HepG2 (cell line): Measurements from ENCODE around the gene SPACDR. TPM values are rescaled to one million over a fixed set of nuclear protein-coding genes. Genes with fewer than 3 reads are reported as not detected.

Experiments
- CENPT ChIP-seq: sonication (generic); formaldehyde crosslinking; IDR thresholded peaks from 2 replicates; pipeline ENCODE4 v1.8.0; 2022; ENCODE audit warnings: low read depth, mild to moderate bottlenecking, moderate library complexity, missing genetic modification reagents
- IKZF4 ChIP-seq: sonication (generic); formaldehyde crosslinking; IDR thresholded peaks from 2 replicates; pipeline ENCODE4 v1.5.1; 2020; ENCODE audit warnings: borderline replicate concordance, mild to moderate bottlenecking, low read depth, missing genetic modification reagents; ENCODE audit errors: not compliant biosample characterization
- KAT7 ChIP-seq: IDR thresholded peaks from 2 replicates; pipeline ENCODE4 v1.6.1; 2018; ENCODE audit warnings: borderline replicate concordance, missing compliant biosample characterization
- KLF6 ChIP-seq: IDR thresholded peaks from 2 replicates; pipeline ENCODE4 v1.8.0; 2016; ENCODE audit warnings: missing biosample characterization, missing genetic modification reagents
- NCOR1 ChIP-seq: fragments of 200-600 bp; sonication (generic); IDR thresholded peaks from 2 replicates; pipeline ENCODE4 v1.7.0; 2017; ENCODE audit warnings: antibody characterized with exemption, low read length, borderline replicate concordance
- PAF1 ChIP-seq: IDR thresholded peaks from 2 replicates; pipeline ENCODE4 v1.6.1; 2016; ENCODE audit warnings: missing genetic modification reagents, missing compliant biosample characterization
- POLR2AphosphoS5 ChIP-seq: IDR thresholded peaks from 2 replicates; pipeline ENCODE4 v1.6.1; 2012; ENCODE audit warnings: low read depth, low read length
- POLR2G ChIP-seq: fragments of 200-400 bp; formaldehyde crosslinking; IDR thresholded peaks from 2 replicates; pipeline ENCODE4 v1.6.1; 2018; ENCODE audit warnings: mild to moderate bottlenecking, low read depth, low read length, moderate library complexity
- SOX13 ChIP-seq, 3 experiments: fragments of 450-650 bp in 1 of 3; sonication (generic) in 1 of 3; formaldehyde crosslinking in 1 of 3; IDR thresholded peaks in 2 of 3; conservative IDR thresholded peaks in 1 of 3; 2 replicates each; pipeline versions ENCODE4 v1.5.0 to v1.6.1; 2016 to 2020; ENCODE audit warnings: antibody characterized with exemption in 1 of 3, mild to moderate bottlenecking in 1 of 3, missing compliant biosample characterization in 1 of 3, missing genetic modification reagents in 1 of 3, moderate library complexity in 1 of 3
- SOX6 ChIP-seq, 2 experiments: fragments of 450-650 bp in 1 of 2; sonication (generic) in 1 of 2; formaldehyde crosslinking in 1 of 2; IDR thresholded peaks; 2 replicates each; pipeline versions ENCODE4 v1.4.0 to v1.6.1; 2017 to 2020; ENCODE audit warnings: antibody characterized with exemption in 1 of 2, mild to moderate bottlenecking in 1 of 2, missing genetic modification reagents in 1 of 2
- TAF1 ChIP-seq: sonication (generic); formaldehyde crosslinking; IDR thresholded peaks from 2 replicates; pipeline ENCODE4 v1.4.0; 2020; ENCODE audit warnings: missing genetic modification reagents
- ZBTB42 ChIP-seq: sonication (generic); formaldehyde crosslinking; IDR thresholded peaks from 2 replicates; pipeline ENCODE4 v1.5.0; 2020; ENCODE audit warnings: mild to moderate bottlenecking, missing genetic modification reagents
- ZFP62 ChIP-seq: sonication (generic); formaldehyde crosslinking; IDR thresholded peaks from 2 replicates; pipeline ENCODE4 v1.4.0; 2020; ENCODE audit warnings: missing genetic modification reagents
- ZFY ChIP-seq: sonication (generic); formaldehyde crosslinking; IDR thresholded peaks from 2 replicates; pipeline ENCODE4 v1.4.0; 2020; ENCODE audit warnings: missing genetic modification reagents
- ZNF263 ChIP-seq: sonication (generic); formaldehyde crosslinking; IDR thresholded peaks from 2 replicates; pipeline ENCODE4 v1.4.0; 2020; ENCODE audit warnings: missing genetic modification reagents
- ZNF292 ChIP-seq: sonication (generic); formaldehyde crosslinking; IDR thresholded peaks from 2 replicates; pipeline ENCODE4 v1.8.1; 2022; ENCODE audit warnings: mild to moderate bottlenecking, low read depth, missing genetic modification reagents, borderline replicate concordance
- ZNF329 ChIP-seq: sonication (generic); formaldehyde crosslinking; IDR thresholded peaks from 2 replicates; pipeline ENCODE4 v1.9.0; 2021; ENCODE audit warnings: low read depth, mild to moderate bottlenecking, missing genetic modification reagents
- ZNF343 ChIP-seq: sonication (generic); formaldehyde crosslinking; IDR thresholded peaks from 2 replicates; pipeline ENCODE4 v1.4.0; 2020; ENCODE audit warnings: mild to moderate bottlenecking, missing genetic modification reagents
- ZNF616 ChIP-seq: sonication (generic); formaldehyde crosslinking; IDR thresholded peaks from 2 replicates; pipeline ENCODE4 v1.5.0; 2020; ENCODE audit warnings: low read depth, mild to moderate bottlenecking, missing genetic modification reagents
- ZNF75D ChIP-seq: sonication (generic); formaldehyde crosslinking; IDR thresholded peaks from 2 replicates; pipeline ENCODE4 v1.8.1; 2023; ENCODE audit warnings: missing genetic modification reagents, mild to moderate bottlenecking, borderline replicate concordance
- polyA plus RNA-seq, 8 experiments: library from polyadenylated mRNA; depleted of rRNA in 3 of 8; stranded (reverse) in 7 of 8; unstranded in 1 of 8; fragments of >200 nt; fragmentation: Illumina TruSeq in 4 of 8; extraction: Trizol in 4 of 8; gene quantifications; 2 replicates each; pipeline versions ENCODE4 v1.2.1 to v1.2.3, GENCODE V29; 2011 to 2016; ENCODE audit warnings: low read depth in 4 of 8, missing spikeins in 1 of 8, mixed read lengths in 1 of 8; ENCODE audit not compliant: insufficient read depth in 1 of 8
- total RNA-seq, 5 experiments: library from RNA; depleted of rRNA; stranded (reverse); fragments of >200 nt; fragmentation: Illumina TruSeq; extraction: Trizol; gene quantifications; 2 replicates each; pipeline ENCODE4 v1.2.3, GENCODE V29; 2016; ENCODE audit warnings: low read depth in 1 of 5
- TF ChIP-seq, protein P1 (sequence below): sonication (generic); formaldehyde crosslinking; IDR thresholded peaks from 2 replicates; pipeline ENCODE4 v1.4.0; 2020; ENCODE audit warnings: missing genetic modification reagents, low read depth, mild to moderate bottlenecking, borderline replicate concordance
- TF ChIP-seq, protein P2 (sequence below): sonication (generic); formaldehyde crosslinking; IDR thresholded peaks from 2 replicates; pipeline ENCODE4 v1.4.0; 2020; ENCODE audit warnings: missing genetic modification reagents
- TF ChIP-seq, protein P3 (sequence below): sonication (generic); formaldehyde crosslinking; IDR thresholded peaks from 2 replicates; pipeline ENCODE4 v1.5.0; 2020; ENCODE audit warnings: mild to moderate bottlenecking, missing genetic modification reagents
- TF ChIP-seq, protein P4 (sequence below): sonication (generic); formaldehyde crosslinking; IDR thresholded peaks from 2 replicates; pipeline ENCODE4 v1.5.0; 2020; ENCODE audit warnings: missing genetic modification reagents

SPACDR gene
- total and polyA plus RNA-seq, 2 of the 13 experiments (the other 11 are each of a cell fraction or from before 2014, with no cell fraction given) = 0.41 TPM; not detected in 1

DNA sequence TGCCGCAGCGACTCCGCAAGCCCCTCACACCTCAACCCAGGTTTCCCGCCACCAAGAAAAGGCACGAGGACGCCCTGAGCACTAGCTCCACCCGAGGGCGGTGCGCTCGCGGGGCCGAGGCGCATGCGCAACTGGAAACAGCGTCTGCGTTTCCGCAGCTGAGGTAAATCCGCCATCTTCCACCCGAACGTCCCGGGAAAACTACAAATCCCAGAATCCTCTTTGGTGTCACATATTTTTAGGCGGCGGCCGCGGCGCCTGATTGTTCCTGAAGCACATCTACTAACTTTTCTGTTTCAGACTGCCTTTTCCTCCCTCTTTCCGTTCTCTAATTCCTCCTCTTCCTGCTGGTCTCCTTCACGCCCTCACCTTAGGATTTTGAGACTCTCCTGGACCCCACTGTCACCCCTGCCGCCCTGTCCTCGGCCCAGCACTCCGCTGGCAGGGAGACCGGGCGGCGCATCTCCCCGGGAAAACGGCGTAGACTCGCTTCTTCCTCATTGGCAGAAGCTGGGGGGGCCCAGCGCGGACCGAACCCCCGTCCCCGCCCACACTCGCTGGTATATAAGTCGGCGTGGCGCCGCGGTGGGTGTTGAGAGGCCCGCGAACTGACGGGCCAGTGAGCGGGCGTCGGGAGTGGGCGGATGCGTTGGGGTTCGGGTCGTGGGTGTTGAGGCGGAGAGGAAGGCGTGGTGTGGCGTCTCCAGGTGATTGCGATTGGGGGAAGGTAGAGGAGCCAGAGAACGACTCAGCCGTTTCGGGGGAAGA lies 35.7 kb downstream of the SPACDR start, which contains the start of gene ZCWPW1 (continued):
- peak; percentile 81; the same call in 1 of the 2 replicates for TF ChIP-seq CENPT (CRISPR knock-in tag)
- TF ChIP-seq, protein P1, sequence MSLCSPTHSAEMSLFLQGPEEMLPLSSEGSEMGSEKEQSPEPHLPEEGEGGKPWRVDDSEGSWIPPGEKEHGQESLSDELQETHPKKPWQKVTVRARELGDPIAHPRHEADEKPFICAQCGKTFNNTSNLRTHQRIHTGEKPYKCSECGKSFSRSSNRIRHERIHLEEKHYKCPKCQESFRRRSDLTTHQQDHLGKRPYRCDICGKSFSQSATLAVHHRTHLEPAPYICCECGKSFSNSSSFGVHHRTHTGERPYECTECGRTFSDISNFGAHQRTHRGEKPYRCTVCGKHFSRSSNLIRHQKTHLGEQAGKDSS (CRISPR knock-in tag) = peak; percentile 29; the same call in 1 of the 2 replicates
- TF ChIP-seq ZFY (CRISPR knock-in tag) = peak; percentile 84
- TF ChIP-seq KAT7 (CRISPR knock-in tag) = no peak
- TF ChIP-seq SOX13 (IDR thresholded peaks at IDR 0.05) = no peak
- TF ChIP-seq SOX13 (CRISPR knock-in tag; conservative IDR thresholded peaks at IDR 0.05 in 1 of 2, IDR thresholded peaks at IDR 0.05 in 1 of 2) = no peak
- TF ChIP-seq KLF6 (CRISPR knock-in tag) = peak; percentile 42; the same call in 1 of the 2 replicates
- TF ChIP-seq ZBTB42 (CRISPR knock-in tag) = 0 out of 2 replicates have a peak, but pooled peaks have one; percentile 43
- no peak for TF ChIP-seq ZNF292 (CRISPR knock-in tag)
- TF ChIP-seq, protein P2, sequence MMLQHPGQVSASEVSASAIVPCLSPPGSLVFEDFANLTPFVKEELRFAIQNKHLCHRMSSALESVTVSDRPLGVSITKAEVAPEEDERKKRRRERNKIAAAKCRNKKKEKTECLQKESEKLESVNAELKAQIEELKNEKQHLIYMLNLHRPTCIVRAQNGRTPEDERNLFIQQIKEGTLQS = peak; percentile 28; the same call in 1 of the 2 replicates
- TF ChIP-seq ZNF263 (CRISPR knock-in tag) = peak; percentile 79
- peak; percentile 97 for TF ChIP-seq POLR2G
- TF ChIP-seq ZNF343 (CRISPR knock-in tag) = no peak
- TF ChIP-seq NCOR1 = peak; percentile 6; the same call in 1 of the 2 replicates
- peak; percentile 42; the same call in 1 of the 2 replicates for TF ChIP-seq ZNF329 (CRISPR knock-in tag)
- TF ChIP-seq TAF1 = peak; percentile 85
- no peak for TF ChIP-seq ZFP62 (CRISPR knock-in tag)
- TF ChIP-seq, protein P3, sequence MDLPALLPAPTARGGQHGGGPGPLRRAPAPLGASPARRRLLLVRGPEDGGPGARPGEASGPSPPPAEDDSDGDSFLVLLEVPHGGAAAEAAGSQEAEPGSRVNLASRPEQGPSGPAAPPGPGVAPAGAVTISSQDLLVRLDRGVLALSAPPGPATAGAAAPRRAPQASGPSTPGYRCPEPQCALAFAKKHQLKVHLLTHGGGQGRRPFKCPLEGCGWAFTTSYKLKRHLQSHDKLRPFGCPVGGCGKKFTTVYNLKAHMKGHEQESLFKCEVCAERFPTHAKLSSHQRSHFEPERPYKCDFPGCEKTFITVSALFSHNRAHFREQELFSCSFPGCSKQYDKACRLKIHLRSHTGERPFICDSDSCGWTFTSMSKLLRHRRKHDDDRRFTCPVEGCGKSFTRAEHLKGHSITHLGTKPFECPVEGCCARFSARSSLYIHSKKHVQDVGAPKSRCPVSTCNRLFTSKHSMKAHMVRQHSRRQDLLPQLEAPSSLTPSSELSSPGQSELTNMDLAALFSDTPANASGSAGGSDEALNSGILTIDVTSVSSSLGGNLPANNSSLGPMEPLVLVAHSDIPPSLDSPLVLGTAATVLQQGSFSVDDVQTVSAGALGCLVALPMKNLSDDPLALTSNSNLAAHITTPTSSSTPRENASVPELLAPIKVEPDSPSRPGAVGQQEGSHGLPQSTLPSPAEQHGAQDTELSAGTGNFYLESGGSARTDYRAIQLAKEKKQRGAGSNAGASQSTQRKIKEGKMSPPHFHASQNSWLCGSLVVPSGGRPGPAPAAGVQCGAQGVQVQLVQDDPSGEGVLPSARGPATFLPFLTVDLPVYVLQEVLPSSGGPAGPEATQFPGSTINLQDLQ = peak; percentile 47; the same call in 1 of the 2 replicates
- TF ChIP-seq IKZF4 (CRISPR knock-in tag) = peak; percentile 76
- peak; percentile 89; the same call in 1 of the 2 replicates for TF ChIP-seq ZNF75D (CRISPR knock-in tag)
- TF ChIP-seq PAF1 (CRISPR knock-in tag) = no peak
- TF ChIP-seq POLR2AphosphoS5 = peak; percentile 99
- TF ChIP-seq SOX6 (IDR thresholded peaks at IDR 0.05) = no peak
- peak; percentile 54 for TF ChIP-seq SOX6 (CRISPR knock-in tag; IDR thresholded peaks at IDR 0.05)
- peak; percentile 18; the same call in 1 of the 2 replicates for TF ChIP-seq ZNF616 (CRISPR knock-in tag)
- TF ChIP-seq, protein P4, sequence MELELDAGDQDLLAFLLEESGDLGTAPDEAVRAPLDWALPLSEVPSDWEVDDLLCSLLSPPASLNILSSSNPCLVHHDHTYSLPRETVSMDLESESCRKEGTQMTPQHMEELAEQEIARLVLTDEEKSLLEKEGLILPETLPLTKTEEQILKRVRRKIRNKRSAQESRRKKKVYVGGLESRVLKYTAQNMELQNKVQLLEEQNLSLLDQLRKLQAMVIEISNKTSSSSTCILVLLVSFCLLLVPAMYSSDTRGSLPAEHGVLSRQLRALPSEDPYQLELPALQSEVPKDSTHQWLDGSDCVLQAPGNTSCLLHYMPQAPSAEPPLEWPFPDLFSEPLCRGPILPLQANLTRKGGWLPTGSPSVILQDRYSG = no peak
